Hematopoietic multipotent progenitor cell treated with erythropoietin and hydrocortisone succinate and interleukin-3 and kit ligand, for 15 days (in vitro differentiated cells): ENCODE data around the gene IQSEC1.

Experiments
- DNase-seq: peaks from one replicate; pipeline ENCODE4 v3.0.0-alpha.2; 2015; ENCODE audit warnings: low spot score

IQSEC1 gene

GRCh38 chr3:13016083-13016720 is 57.0 kb downstream of the IQSEC1 start:
- DNase-seq = peak; percentile 58

GRCh38 chr3:13015286-13016082 is 57.7 kb downstream of the IQSEC1 start:
- peak; percentile 41 for DNase-seq

DNA sequence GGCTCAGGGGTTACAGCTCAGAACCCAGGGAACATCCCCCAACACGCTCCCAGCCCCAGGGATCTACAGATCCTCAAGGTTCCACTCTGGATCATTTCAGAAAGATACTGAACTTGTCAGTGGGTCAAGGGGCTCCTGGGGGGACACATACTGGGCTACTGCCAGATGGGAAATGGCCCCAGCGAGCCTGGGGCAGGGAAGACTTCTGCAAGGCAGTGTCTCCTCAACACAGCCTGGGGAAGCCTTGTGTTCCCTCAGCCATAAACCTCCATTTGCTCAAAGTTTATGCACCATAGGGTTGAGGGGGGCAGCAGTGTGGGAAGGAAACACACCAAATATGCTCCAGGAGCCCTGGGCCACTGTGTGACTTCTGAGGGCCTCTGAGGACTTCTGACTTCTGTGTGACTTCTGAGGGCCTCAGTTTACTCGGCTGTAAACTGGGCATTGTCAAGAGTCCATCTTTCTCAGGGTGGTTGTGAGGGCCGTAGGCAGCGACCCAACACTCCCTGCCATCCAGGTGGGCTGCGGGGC is 58.4 kb downstream of the IQSEC1 start:
- peak; percentile 26 for DNase-seq

DNA sequence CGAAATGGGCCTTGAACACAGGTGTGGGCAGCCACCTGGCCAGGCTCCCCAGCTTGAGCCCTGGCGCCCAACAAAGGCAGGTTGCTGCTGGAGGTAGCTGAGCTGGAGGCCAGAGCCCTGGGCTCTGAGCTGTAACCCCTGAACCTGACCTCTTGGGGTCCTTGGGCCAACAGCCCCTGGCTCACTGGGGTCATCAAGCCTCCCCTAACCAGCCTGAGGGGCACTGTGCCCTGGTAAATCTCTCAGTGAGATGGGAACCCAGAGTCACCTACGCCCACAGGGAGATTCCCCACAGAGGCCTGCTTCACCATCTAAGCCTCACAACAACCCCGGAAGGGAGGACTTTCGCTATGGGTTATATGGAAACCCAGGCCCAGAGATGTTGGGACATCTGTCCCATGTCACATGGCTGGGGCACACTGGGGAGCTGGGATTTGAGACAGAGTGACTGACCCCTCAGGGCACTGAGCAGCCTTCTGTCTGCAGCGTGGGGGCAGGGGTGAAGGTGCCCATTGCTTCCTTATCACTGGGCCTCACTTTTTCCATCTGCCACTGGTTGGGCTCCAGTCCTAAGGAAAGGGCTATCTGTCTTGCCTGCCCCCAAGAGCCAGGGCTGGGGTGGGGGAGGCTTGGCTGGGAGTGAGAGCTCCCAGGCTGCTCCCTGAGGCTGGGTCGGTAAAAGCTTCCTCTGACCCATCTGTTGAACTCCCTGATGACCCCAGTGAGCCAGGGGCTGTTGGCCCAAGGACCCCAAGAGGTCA is 59.1 kb downstream of the IQSEC1 start:
- peak; percentile 46 for DNase-seq

GRCh38 chr3:13013566-13013965 is 59.7 kb downstream of the IQSEC1 start:
- no peak for DNase-seq

GRCh38 chr3:13013151-13013561 is 60.1 kb downstream of the IQSEC1 start:
- peak; percentile 32 for DNase-seq

- DNase-seq = peak; percentile 35
Observed at GRCh38 chr3:13012221-13012691, 61.0 kb downstream of the IQSEC1 start.

GRCh38 chr3:13011573-13012220 is 61.5 kb downstream of the IQSEC1 start:
- no peak for DNase-seq

GRCh38 chr3:13010780-13011572 is 62.3 kb downstream of the IQSEC1 start:
- no peak for DNase-seq

DNA sequence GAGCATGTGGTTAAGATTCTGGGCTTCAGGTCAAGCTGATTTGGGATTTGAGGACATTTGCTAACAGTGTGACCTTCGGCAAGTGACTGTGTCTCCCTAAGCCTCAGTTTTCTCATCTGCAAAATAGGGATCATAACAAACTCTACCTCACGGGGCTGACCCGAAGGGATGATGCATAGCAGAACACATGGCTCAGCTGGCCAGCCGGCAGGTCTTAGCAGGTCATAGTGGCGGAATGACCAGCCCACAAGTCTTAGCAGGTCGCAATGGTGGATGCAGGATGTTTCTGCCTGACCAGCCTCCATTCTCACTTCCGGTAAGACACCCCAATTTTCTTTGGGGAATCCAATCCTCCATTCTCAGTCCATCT is 63.3 kb downstream of the IQSEC1 start:
- no peak for DNase-seq

DNA sequence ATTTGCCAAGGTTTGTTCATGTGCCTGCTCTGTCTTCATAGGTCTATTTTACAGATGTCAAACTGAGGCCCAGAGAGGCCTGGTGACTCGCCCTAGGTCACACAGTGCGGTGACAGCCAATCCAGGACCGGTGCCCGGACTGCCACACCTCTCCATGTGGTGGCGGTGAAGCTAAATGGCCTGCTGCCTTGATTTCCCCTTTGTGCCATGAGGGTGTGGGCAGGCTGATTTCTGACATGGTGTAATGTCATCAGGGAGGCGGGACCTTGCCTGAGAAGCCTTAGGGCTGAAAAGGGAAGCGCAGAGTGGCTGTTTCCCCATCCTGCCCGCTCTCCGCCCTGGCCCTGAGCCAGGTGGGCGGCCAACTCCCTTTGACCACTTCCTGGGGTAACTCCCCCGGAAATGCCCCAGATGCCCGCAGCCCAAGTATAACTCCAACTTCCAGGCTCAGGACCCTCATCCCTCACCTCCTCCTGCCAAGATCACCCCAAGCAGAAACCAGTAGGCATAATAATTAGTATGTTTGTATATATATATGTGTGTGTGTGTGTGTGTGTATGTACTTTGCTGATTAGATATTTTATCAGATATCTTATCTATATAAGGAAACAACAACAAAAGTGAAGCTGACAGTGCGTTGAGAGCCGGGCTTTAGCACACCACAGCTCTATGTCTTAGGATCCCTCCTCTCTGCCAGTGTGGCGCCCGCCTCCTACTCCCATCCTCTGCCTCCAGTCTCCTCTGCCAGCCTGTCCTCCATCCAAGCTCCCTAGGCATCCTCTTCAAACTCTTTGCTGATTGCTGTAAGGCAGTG is 63.9 kb downstream of the IQSEC1 start:
- no peak for DNase-seq

GRCh38 chr3:13008155-13008995 is 64.9 kb downstream of the IQSEC1 start:
- DNase-seq = no peak

DNA sequence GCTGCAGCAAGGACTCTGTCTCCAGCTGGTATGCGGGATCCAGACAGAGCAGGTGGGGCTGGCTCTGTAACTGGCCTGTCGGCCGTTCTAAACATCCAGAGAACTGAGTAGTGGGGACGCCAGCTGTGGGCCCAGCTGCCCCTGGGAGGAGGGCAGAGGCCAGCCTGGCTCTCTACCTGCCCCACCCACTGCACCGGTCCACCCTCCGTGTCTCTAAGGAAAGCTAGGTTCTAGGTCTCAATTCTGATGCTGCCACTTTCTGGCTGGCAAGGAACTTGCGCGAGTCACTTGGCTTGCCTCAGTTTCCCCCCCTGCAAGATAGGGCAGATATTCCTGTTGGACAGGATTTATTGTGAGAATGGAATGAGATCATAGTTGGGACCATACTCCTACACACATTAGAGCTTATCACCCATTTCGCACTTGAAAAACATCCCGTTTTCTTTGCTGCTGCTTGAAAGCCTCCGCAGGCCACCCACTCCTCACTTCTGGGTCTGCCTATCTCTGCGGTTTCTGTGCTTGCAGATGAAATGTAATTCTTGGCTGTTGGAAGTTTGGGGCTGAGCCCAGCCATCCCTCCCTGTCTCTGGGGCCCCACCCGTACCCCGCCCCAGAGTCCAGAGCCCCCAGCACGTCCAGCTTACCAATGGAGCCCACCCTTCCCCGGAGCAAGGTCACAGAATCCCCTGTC is 65.8 kb downstream of the IQSEC1 start:
- no peak for DNase-seq

- no peak for DNase-seq
Observed at GRCh38 chr3:13006216-13006990, 66.8 kb downstream of the IQSEC1 start.

DNA sequence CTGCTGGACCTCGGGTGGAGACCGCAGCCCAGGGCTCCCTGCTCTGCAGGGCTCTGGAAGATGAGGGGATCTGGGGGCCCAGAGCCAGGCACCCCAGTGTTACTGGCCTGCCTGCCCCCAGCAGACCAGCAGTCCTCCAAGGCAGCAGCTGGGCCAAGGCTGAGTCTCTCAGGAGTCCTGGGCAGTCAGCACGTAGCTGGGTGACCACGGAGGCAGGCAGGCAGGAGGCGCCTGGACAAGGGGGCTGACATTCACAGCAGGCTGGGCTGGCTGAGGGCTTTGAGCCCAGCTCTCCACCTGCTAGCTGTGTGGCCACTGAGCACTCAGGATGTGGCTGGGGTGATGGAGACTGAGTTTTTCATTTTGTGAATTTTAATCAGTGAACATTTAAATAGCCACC is 67.9 kb downstream of the IQSEC1 start:
- no peak for DNase-seq

DNA sequence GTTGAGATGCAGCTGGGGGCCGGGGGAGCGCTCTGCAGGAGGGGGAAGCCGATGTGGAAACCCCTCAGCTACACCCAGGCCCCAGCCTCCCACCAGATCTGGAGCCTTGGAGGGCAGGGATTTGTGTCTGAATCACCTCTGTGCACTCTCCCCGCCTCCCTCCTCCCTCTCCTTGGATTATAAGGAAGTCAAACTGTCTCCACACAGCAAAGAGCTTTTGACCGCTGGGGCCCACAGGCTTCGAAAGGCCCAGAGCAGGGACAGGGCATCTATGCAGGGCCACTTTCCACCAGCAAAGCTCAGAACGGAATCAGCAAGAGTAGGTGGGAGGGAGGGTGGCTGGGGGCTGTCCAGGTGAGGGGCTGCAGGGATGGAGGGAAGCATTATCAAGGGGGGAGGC is 68.9 kb downstream of the IQSEC1 start:
- no peak for DNase-seq

GRCh38 chr3:13003608-13004007 is 69.6 kb downstream of the IQSEC1 start:
- DNase-seq = no peak
